Liver (tissue), 3 donors: ENCODE results near the gene UBE2E2.

Experiments used
- CTCF ChIP-seq: fragments of 150-350 bp; IDR thresholded peaks from 2 replicates; pipeline ENCODE4 v1.5.1; 2017; ENCODE audit warnings: improper control_type of control experiment, low read depth, low read length; ENCODE audit not compliant: missing input control
- GABPA ChIP-seq, 2 donors: IDR thresholded peaks in 1 of 2; conservative IDR thresholded peaks in 1 of 2; 2 replicates each; pipeline ENCODE4 v1.6.1; 2016; ENCODE audit warnings: antibody characterized with exemption in 2 of 2, mild to moderate bottlenecking in 1 of 2, moderate library complexity in 1 of 2
- RAD21 ChIP-seq, 2 donors: IDR thresholded peaks; 2 replicates each; pipeline ENCODE4 v1.6.1; 2016; ENCODE audit warnings: antibody characterized with exemption in 2 of 2, mild to moderate bottlenecking in 2 of 2
- RXRA ChIP-seq, 2 donors: IDR thresholded peaks; 2 replicates each; pipeline ENCODE4 v1.6.1; 2017 to 2018; ENCODE audit warnings: antibody characterized with exemption in 2 of 2, mild to moderate bottlenecking in 1 of 2
- SP1 ChIP-seq: IDR thresholded peaks from 2 replicates; pipeline ENCODE4 v1.6.1; 2018; ENCODE audit warnings: antibody characterized with exemption, mild to moderate bottlenecking
- TAF1 ChIP-seq: conservative IDR thresholded peaks from 2 replicates; pipeline ENCODE4 v1.6.1; 2016; ENCODE audit warnings: antibody characterized with exemption, mild to moderate bottlenecking
- TF ChIP-seq, protein P1 (sequence below): IDR thresholded peaks from 2 replicates; pipeline ENCODE4 v1.6.1; 2016; ENCODE audit warnings: antibody characterized with exemption, mild to moderate bottlenecking
- TF ChIP-seq, protein P2 (sequence below): IDR thresholded peaks from 2 replicates; pipeline ENCODE4 v1.6.1; 2016; ENCODE audit warnings: antibody characterized with exemption
- donor health status: healthy.
- donor health status: healthy.

DNA sequence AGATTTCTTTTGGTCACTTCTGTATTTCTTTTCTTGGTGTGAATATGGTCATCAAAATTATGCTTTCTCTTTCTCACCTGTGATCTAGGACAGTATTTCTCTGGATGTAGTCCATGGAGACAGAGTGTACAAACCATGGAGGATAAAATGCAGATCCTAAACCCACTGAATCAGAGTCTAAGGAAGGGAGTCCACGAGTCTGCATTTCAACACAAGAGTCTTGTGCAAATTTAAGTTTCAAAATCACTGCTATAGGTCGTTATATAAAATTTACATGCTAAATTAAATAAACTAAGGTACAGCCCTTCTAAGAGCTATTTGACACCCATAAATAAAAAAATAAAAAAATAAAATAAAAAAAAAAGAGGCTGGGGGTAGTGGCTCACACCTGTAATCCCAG, 17.3 kb upstream of the UBE2E2 start:
- TF ChIP-seq CTCF (no peak), RXRA (IDR thresholded peaks at IDR 0.05) (no peak), GABPA (IDR thresholded peaks at IDR 0.05 in 1 of 2, conservative IDR thresholded peaks at IDR 0.05 in 1 of 2) (no peak), SP1 (no peak), TAF1 (no peak), RAD21 (IDR thresholded peaks at IDR 0.05) (no peak)
- TF ChIP-seq, protein P1, sequence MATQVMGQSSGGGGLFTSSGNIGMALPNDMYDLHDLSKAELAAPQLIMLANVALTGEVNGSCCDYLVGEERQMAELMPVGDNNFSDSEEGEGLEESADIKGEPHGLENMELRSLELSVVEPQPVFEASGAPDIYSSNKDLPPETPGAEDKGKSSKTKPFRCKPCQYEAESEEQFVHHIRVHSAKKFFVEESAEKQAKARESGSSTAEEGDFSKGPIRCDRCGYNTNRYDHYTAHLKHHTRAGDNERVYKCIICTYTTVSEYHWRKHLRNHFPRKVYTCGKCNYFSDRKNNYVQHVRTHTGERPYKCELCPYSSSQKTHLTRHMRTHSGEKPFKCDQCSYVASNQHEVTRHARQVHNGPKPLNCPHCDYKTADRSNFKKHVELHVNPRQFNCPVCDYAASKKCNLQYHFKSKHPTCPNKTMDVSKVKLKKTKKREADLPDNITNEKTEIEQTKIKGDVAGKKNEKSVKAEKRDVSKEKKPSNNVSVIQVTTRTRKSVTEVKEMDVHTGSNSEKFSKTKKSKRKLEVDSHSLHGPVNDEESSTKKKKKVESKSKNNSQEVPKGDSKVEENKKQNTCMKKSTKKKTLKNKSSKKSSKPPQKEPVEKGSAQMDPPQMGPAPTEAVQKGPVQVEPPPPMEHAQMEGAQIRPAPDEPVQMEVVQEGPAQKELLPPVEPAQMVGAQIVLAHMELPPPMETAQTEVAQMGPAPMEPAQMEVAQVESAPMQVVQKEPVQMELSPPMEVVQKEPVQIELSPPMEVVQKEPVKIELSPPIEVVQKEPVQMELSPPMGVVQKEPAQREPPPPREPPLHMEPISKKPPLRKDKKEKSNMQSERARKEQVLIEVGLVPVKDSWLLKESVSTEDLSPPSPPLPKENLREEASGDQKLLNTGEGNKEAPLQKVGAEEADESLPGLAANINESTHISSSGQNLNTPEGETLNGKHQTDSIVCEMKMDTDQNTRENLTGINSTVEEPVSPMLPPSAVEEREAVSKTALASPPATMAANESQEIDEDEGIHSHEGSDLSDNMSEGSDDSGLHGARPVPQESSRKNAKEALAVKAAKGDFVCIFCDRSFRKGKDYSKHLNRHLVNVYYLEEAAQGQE: no peak
- TF ChIP-seq, protein P2, sequence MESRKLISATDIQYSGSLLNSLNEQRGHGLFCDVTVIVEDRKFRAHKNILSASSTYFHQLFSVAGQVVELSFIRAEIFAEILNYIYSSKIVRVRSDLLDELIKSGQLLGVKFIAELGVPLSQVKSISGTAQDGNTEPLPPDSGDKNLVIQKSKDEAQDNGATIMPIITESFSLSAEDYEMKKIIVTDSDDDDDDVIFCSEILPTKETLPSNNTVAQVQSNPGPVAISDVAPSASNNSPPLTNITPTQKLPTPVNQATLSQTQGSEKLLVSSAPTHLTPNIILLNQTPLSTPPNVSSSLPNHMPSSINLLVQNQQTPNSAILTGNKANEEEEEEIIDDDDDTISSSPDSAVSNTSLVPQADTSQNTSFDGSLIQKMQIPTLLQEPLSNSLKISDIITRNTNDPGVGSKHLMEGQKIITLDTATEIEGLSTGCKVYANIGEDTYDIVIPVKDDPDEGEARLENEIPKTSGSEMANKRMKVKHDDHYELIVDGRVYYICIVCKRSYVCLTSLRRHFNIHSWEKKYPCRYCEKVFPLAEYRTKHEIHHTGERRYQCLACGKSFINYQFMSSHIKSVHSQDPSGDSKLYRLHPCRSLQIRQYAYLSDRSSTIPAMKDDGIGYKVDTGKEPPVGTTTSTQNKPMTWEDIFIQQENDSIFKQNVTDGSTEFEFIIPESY: no peak
